ENCODE data around the gene ENTPD6.

Gene ENTPD6

GRCh38 chr20:25209400-25209799 lies 13.9 kb downstream of the ENTPD6 start:
- DNase-seq (ENCODE audit: low read depth): no peak

GRCh38 chr20:25209911-25210310 lies 14.4 kb downstream of the ENTPD6 start:
- no peak for DNase-seq (ENCODE audit: low read depth)

- no peak for DNase-seq (ENCODE audit: low read depth)
Measured at GRCh38 chr20:25211273-25211672, 15.8 kb downstream of the ENTPD6 start.

- DNase-seq (ENCODE audit: low read depth): no peak
Measured at GRCh38 chr20:25212242-25212641, 16.7 kb downstream of the ENTPD6 start.

GRCh38 chr20:25213566-25214425 lies 18.3 kb downstream of the ENTPD6 start:
- DNase-seq (ENCODE audit: low read depth): no peak

- DNase-seq (ENCODE audit: low read depth): no peak
Measured at GRCh38 chr20:25214426-25214790, 18.9 kb downstream of the ENTPD6 start.

- no peak for DNase-seq (ENCODE audit: low read depth)
Measured at GRCh38 chr20:25214819-25215218, 19.3 kb downstream of the ENTPD6 start.

GRCh38 chr20:25215521-25215920 lies 20.0 kb downstream of the ENTPD6 start:
- DNase-seq (ENCODE audit: low read depth): no peak

- no peak for DNase-seq (ENCODE audit: low read depth)
Measured at GRCh38 chr20:25216199-25216945, 20.9 kb downstream of the ENTPD6 start.

- no peak for DNase-seq (ENCODE audit: low read depth)
Measured at GRCh38 chr20:25217161-25218108, 21.9 kb downstream of the ENTPD6 start.

- DNase-seq (ENCODE audit: low read depth): no peak
Measured at GRCh38 chr20:25218109-25218486, 22.6 kb downstream of the ENTPD6 start.

- DNase-seq (ENCODE audit: low read depth): no peak
Measured at GRCh38 chr20:25218492-25218891, 23.0 kb downstream of the ENTPD6 start.

GRCh38 chr20:25219365-25219764 lies 23.9 kb downstream of the ENTPD6 start:
- no peak for DNase-seq (ENCODE audit: low read depth)

- no peak for DNase-seq (ENCODE audit: low read depth)
Measured at GRCh38 chr20:25220021-25220730, 24.7 kb downstream of the ENTPD6 start.

- no peak for DNase-seq (ENCODE audit: low read depth)
Measured at GRCh38 chr20:25220810-25221591, 25.5 kb downstream of the ENTPD6 start.

- DNase-seq (ENCODE audit: low read depth): no peak
Measured at GRCh38 chr20:25221592-25222460, 26.3 kb downstream of the ENTPD6 start.

GRCh38 chr20:25222461-25223178 lies 27.1 kb downstream of the ENTPD6 start:
- DNase-seq (ENCODE audit: low read depth): peak; percentile 5

- DNase-seq (ENCODE audit: low read depth): no peak
Measured at GRCh38 chr20:25223179-25223661, 27.7 kb downstream of the ENTPD6 start.

Data from CMK (cell line).